K562 (cell line): ENCODE measurements around the gene EXOC4. TPM values are rescaled to one million over a fixed set of nuclear protein-coding genes. Genes with fewer than 3 reads are reported as not detected.

Source experiments
- ATAC-seq: fragments of 200-7000 bp; cut with Tn5 transposase; 3 replicates; pipeline ENCODE4 v1.9.1; 2020; ENCODE audit warnings: moderate library complexity
- BruUV-seq: library from RNA; stranded (reverse); fragments of 400-500 nt; replicated peaks from 2 replicates; lab custom pipeline; 2021; lab: Mats Ljungman, UMichigan
- CTCF ChIA-PET: fragments of 300-600 bp; formaldehyde crosslinking; extraction: SDS; loops from one replicate; lab custom pipeline; 2021; ENCODE audit warnings: low intra/inter-chr PET ratio; lab: Yijun Ruan, JAX
- POLR2A ChIA-PET: fragments of 300-600, 350-650 bp; sonication (Branson Sonifier 250); formaldehyde crosslinking; extraction: SDS; loops from one replicate; lab custom pipeline; 2021; ENCODE audit warnings: antibody characterized with exemption, inconsistent platforms; lab: Yijun Ruan, JAX
- DNase-seq, 4 experiments: peaks; one replicate each; pipeline versions ENCODE4 v3.0.0 to v3.0.0-alpha.2; 2011 to 2018; ENCODE audit warnings: low spot score in 3 of 4, mixed read lengths in 3 of 4; ENCODE audit errors: extremely low read depth in 1 of 4
- FAIRE-seq: peaks from 2 replicates; lab custom pipeline; 2011; peaks lifted over from hg19 to GRCh38; lab: Jason Lieb, UNC
- H2AFZ ChIP-seq: 2 replicates; pipeline ENCODE4 v1.6.0; 2011; ENCODE audit warnings: low read depth, low read length, control low read depth, inconsistent platforms
- H3K27ac ChIP-seq: fragments of 200-600 bp; 3 replicates; pipeline ENCODE4 v1.8.0; 2011; ENCODE audit warnings: low read depth, mild to moderate bottlenecking, control low read depth, inconsistent platforms, low read length, moderate library complexity, mixed read lengths; ENCODE audit errors: extremely low read depth
- H3K27me3 ChIP-seq, 2 experiments: fragments of 300-600 bp in 1 of 2; 2 replicates in 1 of 2; 3 replicates in 1 of 2; pipeline versions ENCODE4 v1.6.0 to v1.8.0; 2011; ENCODE audit warnings: inconsistent platforms in 2 of 2, low read length in 2 of 2, mild to moderate bottlenecking in 1 of 2, mixed read lengths in 1 of 2, moderate library complexity in 1 of 2; ENCODE audit not compliant: control insufficient read depth in 2 of 2, insufficient read depth in 2 of 2
- H3K36me3 ChIP-seq: fragments of 300-600 bp; 3 replicates; pipeline ENCODE4 v1.8.0; 2011; ENCODE audit warnings: mild to moderate bottlenecking, low read length, inconsistent platforms; ENCODE audit not compliant: control insufficient read depth, insufficient read depth
- H3K4me1 ChIP-seq, 2 experiments: fragments of 200-600 bp in 1 of 2; replicated peaks in 1 of 2; 2 replicates in 1 of 2; 3 replicates in 1 of 2; pipeline versions ENCODE4 v1.5.1 to v1.8.0; 2011; ENCODE audit warnings: inconsistent platforms in 2 of 2, low read length in 2 of 2, mild to moderate bottlenecking in 1 of 2, mixed read lengths in 1 of 2, moderate library complexity in 1 of 2; ENCODE audit not compliant: control insufficient read depth in 2 of 2, insufficient read depth in 2 of 2
- H3K4me2 ChIP-seq: 2 replicates; pipeline ENCODE4 v1.6.1; 2011; ENCODE audit warnings: low read length, control low read depth, inconsistent platforms, mixed read lengths; ENCODE audit not compliant: insufficient read depth
- H3K4me3 ChIP-seq: fragments of 200-600 bp; sonication (generic), shearing (Covaris generic); 2 replicates; pipeline ENCODE4 v1.5.1; 2016; ENCODE audit warnings: control low read depth, inconsistent platforms
- H3K79me2 ChIP-seq: fragments of 200-600 bp; 3 replicates; pipeline ENCODE4 v1.8.0; 2011; ENCODE audit warnings: low read length, inconsistent platforms; ENCODE audit not compliant: control insufficient read depth, insufficient read depth
- H3K9ac ChIP-seq, 2 experiments: 2 replicates each; pipeline versions ENCODE4 v1.6.0 to v1.6.1; 2011; ENCODE audit warnings: low read depth in 2 of 2, low read length in 2 of 2, control low read depth in 1 of 2, inconsistent platforms in 1 of 2, mild to moderate bottlenecking in 1 of 2, mixed read lengths in 1 of 2; ENCODE audit not compliant: insufficient read depth in 1 of 2
- H3K9me1 ChIP-seq: one replicate; pipeline ENCODE4 v1.6.0; 2011; ENCODE audit warnings: inconsistent platforms, mild to moderate bottlenecking, low read length, moderate library complexity; ENCODE audit not compliant: control insufficient read depth, insufficient read depth
- H3K9me3 ChIP-seq: replicated peaks from 2 replicates; pipeline ENCODE4 v1.5.1; 2011; ENCODE audit warnings: low read depth, low read length, inconsistent platforms; ENCODE audit not compliant: control insufficient read depth, insufficient read depth
- H4K20me1 ChIP-seq: replicated peaks from 2 replicates; pipeline ENCODE4 v1.6.1; 2011; ENCODE audit warnings: low read length, inconsistent platforms, mixed read lengths; ENCODE audit not compliant: control insufficient read depth, insufficient read depth
- CAMTA2 ChIP-seq: fragments of 250-450 bp; sonication (Bioruptor Pico); conservative IDR thresholded peaks from 2 replicates; pipeline ENCODE4 v1.5.1; 2022
- DEAF1 ChIP-seq: fragments of 450-650 bp; formaldehyde crosslinking; IDR thresholded peaks from 2 replicates; pipeline ENCODE4 v1.4.0; 2020; ENCODE audit warnings: mild to moderate bottlenecking, moderate library complexity
- E2F1 ChIP-seq: sonication (generic); formaldehyde crosslinking; IDR thresholded peaks from 2 replicates; pipeline ENCODE4 v1.8.1; 2023; ENCODE audit warnings: mild to moderate bottlenecking, missing genetic modification reagents, moderate library complexity
- ELK1 ChIP-seq: sonication (generic); formaldehyde crosslinking; IDR thresholded peaks from 2 replicates; pipeline ENCODE4 v1.8.1; 2022; ENCODE audit warnings: missing genetic modification reagents
- HDAC3 ChIP-seq: fragments of 450-650 bp; IDR thresholded peaks from 2 replicates; pipeline ENCODE4 v1.6.1; 2018; ENCODE audit warnings: borderline replicate concordance, mild to moderate bottlenecking, moderate library complexity; ENCODE audit not compliant: partially characterized antibody
- NCOA4 ChIP-seq: fragments of 450-650 bp; IDR thresholded peaks from 2 replicates; pipeline ENCODE4 v1.6.1; 2018; ENCODE audit warnings: mild to moderate bottlenecking; ENCODE audit not compliant: partially characterized antibody
- PTTG1 ChIP-seq: fragments of 450-650 bp; IDR thresholded peaks from 2 replicates; pipeline ENCODE4 v1.6.1; 2016; ENCODE audit warnings: low read depth, mild to moderate bottlenecking, missing genetic modification characterization, missing compliant biosample characterization
- SMAD3 ChIP-seq: fragments of 450-650 bp; formaldehyde crosslinking; conservative IDR thresholded peaks from 2 replicates; pipeline ENCODE4 v1.4.0; 2020; ENCODE audit warnings: mild to moderate bottlenecking
- SRF ChIP-seq, 2 experiments: fragments of 250-450, 450-650 bp in 1 of 2; sonication (Bioruptor Pico) in 1 of 2; sonication (generic) in 1 of 2; formaldehyde crosslinking; IDR thresholded peaks; 2 replicates each; pipeline versions ENCODE4 v1.5.0 to v1.5.1; 2020 to 2022; ENCODE audit warnings: mild to moderate bottlenecking in 1 of 2, missing genetic modification reagents in 1 of 2
- SRSF1 ChIP-seq: fragments of 200-400 bp; formaldehyde crosslinking; IDR thresholded peaks from 2 replicates; pipeline ENCODE4 v1.6.1; 2017; ENCODE audit warnings: mild to moderate bottlenecking, low read depth, low read length, moderate library complexity
- ZKSCAN3 ChIP-seq: fragments of 250-450 bp; sonication (Bioruptor Pico); IDR thresholded peaks from 2 replicates; pipeline ENCODE4 v1.4.0; 2020
- ZNF143 ChIP-seq: sonication (generic); formaldehyde crosslinking; IDR thresholded peaks from 2 replicates; pipeline ENCODE4 v1.9.0; 2022; ENCODE audit warnings: mild to moderate bottlenecking, missing genetic modification reagents
- ZNF395 ChIP-seq: fragments of 200-800 bp; sonication (Bioruptor generic); IDR thresholded peaks from 2 replicates; pipeline ENCODE4 v1.6.1; 2017; ENCODE audit warnings: missing genetic modification characterization, missing compliant biosample characterization
- WGBS: fragments of 100-300 bp; shearing (Covaris generic); methylation state at CpG from one replicate; pipeline ENCODE4 v1.1.6; 2016; ENCODE audit warnings: low coverage, mixed read lengths; ENCODE audit not compliant: insufficient coverage; ENCODE audit errors: missing lambda C conversion rate; 5-methylcytosine and 5-hydroxymethylcytosine counted together
- in situ Hi-C: fragments of 300-500 bp; cut with MboI; formaldehyde crosslinking; loops from 4 replicates; pipeline ENCODE4 v1.15.0; 2018; ENCODE audit warnings: inconsistent platforms, mixed read lengths
- intact Hi-C: fragments of 100-400 bp; cut with micrococcal nuclease; formaldehyde crosslinking; loops from 2 replicates; pipeline ENCODE4 v1.14.2; 2022
- polyA plus RNA-seq, 8 experiments: library from polyadenylated mRNA; depleted of rRNA in 4 of 8; stranded (reverse) in 5 of 8; unstranded in 3 of 8; fragments of >200 nt; fragmentation: Nextera tagmentation in 2 of 8; fragmentation: Illumina TruSeq in 1 of 8; extraction: Ambion mirVana in 2 of 8; extraction: Trizol in 1 of 8; gene quantifications; 2 replicates each; pipeline versions ENCODE4 v1.2.1 to v1.2.3, GENCODE V29; 2011 to 2014; ENCODE audit warnings: inconsistent platforms in 1 of 8, missing spikeins in 1 of 8
- total RNA-seq, 7 experiments: library from RNA; depleted of rRNA in 6 of 7; stranded (reverse); fragments of >200 nt in 6 of 7; fragmentation: Illumina TruSeq in 2 of 7; extraction: Trizol in 2 of 7; gene quantifications; 2 replicates each; pipeline versions ENCODE4 v1.2.1 to v1.2.3, GENCODE V29; 2011 to 2021; ENCODE audit warnings: low replicate concordance in 1 of 7

Gene EXOC4
- total and polyA plus RNA-seq, 9 of the 15 experiments (the other 6 are each of a cell fraction or from before 2014, with no cell fraction given): 18.5 to 73.1 (median 46.6) TPM

- 11% methylated on average over 3 of the region's 3 CpGs for WGBS
- no TSS peak for BruUV-seq
- Histone ChIP-seq H3K79me2 (no peaks in the 10 kb centered on the region), H2AFZ (no peak overlapping the region), H3K27ac (no peak overlapping the region), H3K9me1 (no peaks in the 10 kb centered on the region), H3K4me3 (no peak overlapping the region), H3K36me3 (no peaks in the 10 kb centered on the region), H3K9ac (no peak overlapping the region), H3K4me2 (no peak overlapping the region), H3K4me1 (no peaks in the 10 kb centered on the region), H4K20me1 (no peaks in the 10 kb centered on the region), H3K9me3 (no peaks in the 10 kb centered on the region), H3K27me3 (no peaks in the 10 kb centered on the region)
- in situ Hi-C loops: no loop called here
- DNase-seq (no peak), FAIRE-seq (peak; percentile 19), ATAC-seq (no peak)
- ChIA-PET CTCF (no interaction called here), POLR2A (no interaction called here)
- intact Hi-C loops: no loop called here
- TF ChIP-seq PTTG1 (tag): no peak
- no peak for TF ChIP-seq ZNF143
- TF ChIP-seq NCOA4: no peak
- no peak for TF ChIP-seq E2F1 (CRISPR knock-in tag)
- TF ChIP-seq ELK1 (CRISPR knock-in tag): no peak
- TF ChIP-seq SMAD3 (CRISPR knock-in tag): no peak
- no peak for TF ChIP-seq CAMTA2 (CRISPR knock-in tag)
- no peak for TF ChIP-seq DEAF1 (CRISPR knock-in tag)
- TF ChIP-seq HDAC3: no peak
- no peak for TF ChIP-seq ZKSCAN3 (CRISPR knock-in tag)
- no peak for TF ChIP-seq SRF (CRISPR knock-in tag; IDR thresholded peaks at IDR 0.05)
- TF ChIP-seq ZNF395: no peak
- no peak for TF ChIP-seq SRSF1
These were observed 510.3 kb downstream of the EXOC4 start for GRCh38 chr7:133763076-133763640.
